KMS-11 (cell line): Measurements from ENCODE around the gene LCP2.

ENCODE experiments used
- H2AFZ ChIP-seq: fragments of 200-600 bp; sonication (generic); 2 replicates; pipeline ENCODE4 v1.6.1; 2016; ENCODE audit warnings: antibody characterized with exemption, mixed run types, low read depth
- H3K27ac ChIP-seq: fragments of 200-600 bp; sonication (generic); 2 replicates; pipeline ENCODE4 v1.6.1; 2016; ENCODE audit warnings: mild to moderate bottlenecking, mixed run types
- H3K27me3 ChIP-seq: fragments of 200-600 bp; sonication (generic); 2 replicates; pipeline ENCODE4 v1.6.1; 2017; ENCODE audit warnings: mild to moderate bottlenecking, low read depth, mixed run types, moderate library complexity; ENCODE audit not compliant: insufficient read depth
- H3K36me3 ChIP-seq: fragments of 200-600 bp; sonication (generic); 2 replicates; pipeline ENCODE4 v1.6.1; 2017; ENCODE audit warnings: mild to moderate bottlenecking, mixed run types; ENCODE audit not compliant: insufficient read depth
- H3K4me1 ChIP-seq: fragments of 200-600 bp; sonication (generic); 2 replicates; pipeline ENCODE4 v1.6.1; 2016; ENCODE audit warnings: mild to moderate bottlenecking, low read depth, mixed run types; ENCODE audit not compliant: poor library complexity, severe bottlenecking
- H3K4me2 ChIP-seq: fragments of 200-600 bp; sonication (generic); 2 replicates; pipeline ENCODE4 v1.7.0; 2016; ENCODE audit warnings: mild to moderate bottlenecking, mixed run types
- H3K4me3 ChIP-seq: fragments of 200-600 bp; sonication (generic); IDR thresholded peaks from 2 replicates; pipeline ENCODE4 v1.6.1; 2017; ENCODE audit warnings: low read depth, low read length, mixed read lengths; ENCODE audit not compliant: insufficient read depth
- H3K79me2 ChIP-seq: fragments of 200-600 bp; sonication (generic); 2 replicates; pipeline ENCODE4 v1.6.1; 2016; ENCODE audit warnings: low read depth, mixed run types; ENCODE audit not compliant: insufficient read depth
- H3K9ac ChIP-seq: fragments of 200-600 bp; sonication (generic); 2 replicates; pipeline ENCODE4 v1.6.1; 2016; ENCODE audit warnings: mild to moderate bottlenecking, mixed run types
- H4K20me1 ChIP-seq: fragments of 200-600 bp; sonication (generic); 2 replicates; pipeline ENCODE4 v1.6.1; 2016; ENCODE audit warnings: mild to moderate bottlenecking, mixed run types; ENCODE audit not compliant: insufficient read depth
- CTCF ChIP-seq: fragments of 200-600 bp; sonication (generic); conservative IDR thresholded peaks from 2 replicates; pipeline ENCODE4 v1.6.1; 2017; ENCODE audit warnings: low read depth, mild to moderate bottlenecking, antibody characterized with exemption, low read length, moderate library complexity, mixed read lengths

LCP2 gene

DNA sequence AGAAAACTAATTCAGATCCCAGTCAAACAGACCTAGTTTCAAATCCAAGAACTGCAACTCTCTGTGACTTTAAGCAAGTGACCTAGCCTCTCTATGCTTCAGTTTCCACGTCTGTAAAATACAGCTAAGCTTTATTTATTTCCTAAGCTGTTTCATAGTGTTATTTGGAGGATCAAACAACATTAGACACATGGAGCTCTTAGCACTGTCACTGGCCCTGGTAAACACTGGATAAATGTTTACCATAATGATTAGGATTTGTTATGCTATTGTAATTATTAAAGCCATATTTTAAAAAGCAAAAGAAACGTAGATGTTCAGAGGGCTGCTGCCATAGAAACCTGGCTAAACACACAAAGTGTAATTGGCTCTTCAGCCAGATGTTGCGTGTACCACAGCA lies 91.4 kb downstream of the LCP2 start:
- TF ChIP-seq CTCF = no peak
- H3K9ac ChIP-seq = no peak overlapping the region
- H3K79me2 ChIP-seq = no peaks in the 10 kb centered on the region
- no peaks in the 10 kb centered on the region for H3K27me3 ChIP-seq
- no peak overlapping the region for H3K4me2 ChIP-seq
- no peak overlapping the region for H2AFZ ChIP-seq
- H3K4me3 ChIP-seq = no peak overlapping the region
- no peaks in the 10 kb centered on the region for H3K4me1 ChIP-seq
- H3K36me3 ChIP-seq = no peaks in the 10 kb centered on the region
- no peaks in the 10 kb centered on the region for H4K20me1 ChIP-seq
- no peak overlapping the region for H3K27ac ChIP-seq

DNA sequence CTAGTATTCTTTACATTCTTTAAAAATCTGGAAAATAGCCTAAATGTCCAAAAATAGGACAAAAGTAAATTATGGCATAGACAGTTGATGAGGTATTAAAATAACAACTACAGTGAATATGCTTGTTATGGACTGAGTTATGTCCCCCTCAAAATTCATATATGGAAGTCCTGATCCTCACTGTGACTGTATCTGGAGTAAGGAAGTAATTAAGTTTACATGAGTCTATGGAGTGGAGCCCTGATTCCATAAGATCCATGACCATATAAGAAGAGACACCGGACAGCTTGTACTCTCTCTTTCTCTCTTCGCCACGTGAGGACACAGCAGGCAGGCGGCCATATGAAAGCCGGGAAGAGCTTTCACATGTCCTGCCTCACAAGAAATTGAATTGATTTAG lies 93.4 kb downstream of the LCP2 start:
- no peaks in the 10 kb centered on the region for H3K79me2 ChIP-seq
- H3K36me3 ChIP-seq = no peaks in the 10 kb centered on the region
- H3K27me3 ChIP-seq = no peaks in the 10 kb centered on the region
- no peak for TF ChIP-seq CTCF
- no peak overlapping the region for H2AFZ ChIP-seq
- no peak overlapping the region for H3K4me2 ChIP-seq
- no peak overlapping the region for H3K4me3 ChIP-seq
- H4K20me1 ChIP-seq = no peaks in the 10 kb centered on the region
- H3K4me1 ChIP-seq = no peaks in the 10 kb centered on the region
- H3K9ac ChIP-seq = no peak overlapping the region
- H3K27ac ChIP-seq = no peak overlapping the region

DNA sequence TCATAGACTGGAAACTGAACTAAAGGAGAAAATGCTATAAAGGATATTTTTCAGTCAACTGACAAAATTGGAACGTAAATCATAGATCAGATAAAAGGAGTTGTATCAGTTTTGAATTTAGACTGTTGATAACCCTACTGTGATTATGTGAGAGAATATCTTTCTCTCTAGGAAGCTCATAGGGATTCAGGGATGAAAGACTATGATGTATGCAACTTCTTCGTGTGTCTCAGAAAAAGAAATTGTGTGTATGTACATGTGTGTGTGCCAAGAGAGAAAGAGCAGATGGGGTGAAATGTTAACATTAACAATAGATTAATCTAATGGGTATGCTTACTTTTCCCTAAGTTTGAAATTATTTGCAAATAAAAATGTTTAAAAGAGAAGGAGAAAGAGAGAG lies 95.5 kb downstream of the LCP2 start:
- H3K9ac ChIP-seq = no peak overlapping the region
- H3K4me1 ChIP-seq = no peaks in the 10 kb centered on the region
- H4K20me1 ChIP-seq = no peaks in the 10 kb centered on the region
- H3K36me3 ChIP-seq = no peaks in the 10 kb centered on the region
- no peak overlapping the region for H3K4me3 ChIP-seq
- H2AFZ ChIP-seq = no peak overlapping the region
- no peak overlapping the region for H3K27ac ChIP-seq
- H3K27me3 ChIP-seq = no peaks in the 10 kb centered on the region
- TF ChIP-seq CTCF = no peak
- H3K4me2 ChIP-seq = no peak overlapping the region
- no peaks in the 10 kb centered on the region for H3K79me2 ChIP-seq

DNA sequence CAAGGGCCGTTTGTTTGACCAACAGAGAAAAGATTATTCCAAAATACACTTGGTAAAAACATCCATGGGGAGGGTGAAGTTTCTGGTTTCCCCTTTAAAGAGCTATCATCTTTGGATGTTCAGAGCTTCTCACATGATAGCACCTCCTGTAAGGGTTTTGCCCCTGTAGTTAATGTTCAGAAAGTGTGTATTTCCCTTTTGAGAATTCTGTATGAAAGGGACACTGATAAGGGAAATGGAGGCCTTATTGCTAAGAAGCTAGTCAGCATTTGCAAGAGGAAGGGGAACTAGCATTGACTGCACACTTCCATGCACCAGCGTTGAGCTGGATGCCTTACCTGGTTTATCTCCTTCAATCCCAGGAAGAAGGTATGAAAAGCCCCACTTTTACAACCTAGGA lies 96.3 kb downstream of the LCP2 start:
- Histone ChIP-seq H3K27ac (no peak overlapping the region), H3K27me3 (no peaks in the 10 kb centered on the region), H3K4me3 (no peak overlapping the region), H3K4me2 (no peak overlapping the region), H3K36me3 (no peaks in the 10 kb centered on the region), H3K4me1 (no peaks in the 10 kb centered on the region), H3K79me2 (no peaks in the 10 kb centered on the region), H4K20me1 (no peaks in the 10 kb centered on the region), H3K9ac (no peak overlapping the region), H2AFZ (no peak overlapping the region)
- no peak for TF ChIP-seq CTCF

DNA sequence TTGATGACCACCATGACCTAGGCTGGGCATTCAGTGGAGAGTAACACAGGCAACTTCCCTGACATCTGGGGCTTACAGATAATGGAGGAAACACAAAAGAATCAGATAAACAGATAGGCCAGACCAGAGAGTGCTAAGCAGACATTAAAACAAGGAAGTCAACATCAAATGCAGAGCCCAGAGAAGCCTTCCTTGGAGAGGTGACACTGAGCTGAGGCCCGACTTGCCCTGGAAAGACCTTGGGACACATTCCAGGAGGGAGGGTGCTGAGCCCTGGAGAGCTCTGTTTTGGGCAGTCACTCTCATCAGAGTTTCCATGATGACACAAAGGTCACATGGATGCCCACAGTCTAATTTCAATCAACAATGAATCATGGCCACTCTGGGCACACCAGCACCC lies 96.7 kb downstream of the LCP2 start:
- H3K27ac ChIP-seq = no peak overlapping the region
- no peaks in the 10 kb centered on the region for H3K27me3 ChIP-seq
- no peaks in the 10 kb centered on the region for H4K20me1 ChIP-seq
- no peak overlapping the region for H3K4me3 ChIP-seq
- TF ChIP-seq CTCF = no peak
- no peak overlapping the region for H2AFZ ChIP-seq
- H3K4me1 ChIP-seq = no peaks in the 10 kb centered on the region
- no peaks in the 10 kb centered on the region for H3K36me3 ChIP-seq
- no peaks in the 10 kb centered on the region for H3K79me2 ChIP-seq
- no peak overlapping the region for H3K4me2 ChIP-seq
- no peak overlapping the region for H3K9ac ChIP-seq
